Vagina (tissue), 2 donors: Measurements from ENCODE around the gene HOXA7.

Experiments
- POLR2A ChIP-seq, 2 donors: fragments of 450-650 bp; IDR thresholded peaks; one replicate each; pipeline ENCODE4 v1.6.1; 2017; ENCODE audit warnings: antibody characterized with exemption in 2 of 2, mild to moderate bottlenecking in 2 of 2, moderate library complexity in 2 of 2
- TF ChIP-seq, protein P1 (sequence below), 3 experiments: fragments of 450-650 bp in 2 of 3; fragments of 200-600 bp in 1 of 3; sonication (generic) in 1 of 3; IDR thresholded peaks; one replicate each; pipeline ENCODE4 v1.5.1; 2017 to 2019; ENCODE audit warnings: antibody characterized with exemption in 3 of 3, mild to moderate bottlenecking in 2 of 3, moderate library complexity in 2 of 3

DNA sequence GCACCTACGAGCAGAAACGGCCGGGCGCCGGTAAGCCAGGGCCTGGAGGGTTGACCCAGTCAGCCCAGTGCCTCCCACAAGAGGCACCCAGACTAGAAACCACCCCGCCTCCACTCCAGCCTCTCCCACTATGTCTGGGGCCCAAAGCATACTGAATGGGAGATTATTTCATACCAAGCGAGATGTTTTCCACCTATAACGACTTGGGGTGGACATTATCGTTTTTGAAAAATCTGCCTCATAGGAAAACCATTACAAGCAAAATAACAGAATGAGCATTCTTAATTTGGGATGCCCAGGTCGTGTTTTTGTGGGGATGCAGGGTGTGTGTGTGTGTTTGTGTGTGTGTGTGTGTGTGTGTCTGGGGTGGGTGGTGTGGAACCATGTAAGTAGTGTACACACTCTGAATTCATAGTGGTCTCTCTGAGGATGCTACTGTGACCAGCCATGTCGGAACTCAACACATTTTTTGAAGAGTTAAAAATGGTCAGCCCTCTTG, 10.5 kb downstream of the HOXA7 start:
- TF ChIP-seq, protein P1, sequence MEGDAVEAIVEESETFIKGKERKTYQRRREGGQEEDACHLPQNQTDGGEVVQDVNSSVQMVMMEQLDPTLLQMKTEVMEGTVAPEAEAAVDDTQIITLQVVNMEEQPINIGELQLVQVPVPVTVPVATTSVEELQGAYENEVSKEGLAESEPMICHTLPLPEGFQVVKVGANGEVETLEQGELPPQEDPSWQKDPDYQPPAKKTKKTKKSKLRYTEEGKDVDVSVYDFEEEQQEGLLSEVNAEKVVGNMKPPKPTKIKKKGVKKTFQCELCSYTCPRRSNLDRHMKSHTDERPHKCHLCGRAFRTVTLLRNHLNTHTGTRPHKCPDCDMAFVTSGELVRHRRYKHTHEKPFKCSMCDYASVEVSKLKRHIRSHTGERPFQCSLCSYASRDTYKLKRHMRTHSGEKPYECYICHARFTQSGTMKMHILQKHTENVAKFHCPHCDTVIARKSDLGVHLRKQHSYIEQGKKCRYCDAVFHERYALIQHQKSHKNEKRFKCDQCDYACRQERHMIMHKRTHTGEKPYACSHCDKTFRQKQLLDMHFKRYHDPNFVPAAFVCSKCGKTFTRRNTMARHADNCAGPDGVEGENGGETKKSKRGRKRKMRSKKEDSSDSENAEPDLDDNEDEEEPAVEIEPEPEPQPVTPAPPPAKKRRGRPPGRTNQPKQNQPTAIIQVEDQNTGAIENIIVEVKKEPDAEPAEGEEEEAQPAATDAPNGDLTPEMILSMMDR (IDR thresholded peaks at IDR 0.05) = no peak
- TF ChIP-seq POLR2A (IDR thresholded peaks at IDR 0.05) = no peak
